ENCODE measurements around the gene GOLGA3. TPM values are rescaled to one million over a fixed set of nuclear protein-coding genes. Genes with fewer than 3 reads are reported as not detected.
"Not testable (repeated sequence)": the region's sequence is repeated elsewhere in the genome, so short reads cannot be mapped to it uniquely, and the experiment has no call there.

GOLGA3 gene
- total RNA-seq, 1 donor = 104 TPM

DNA sequence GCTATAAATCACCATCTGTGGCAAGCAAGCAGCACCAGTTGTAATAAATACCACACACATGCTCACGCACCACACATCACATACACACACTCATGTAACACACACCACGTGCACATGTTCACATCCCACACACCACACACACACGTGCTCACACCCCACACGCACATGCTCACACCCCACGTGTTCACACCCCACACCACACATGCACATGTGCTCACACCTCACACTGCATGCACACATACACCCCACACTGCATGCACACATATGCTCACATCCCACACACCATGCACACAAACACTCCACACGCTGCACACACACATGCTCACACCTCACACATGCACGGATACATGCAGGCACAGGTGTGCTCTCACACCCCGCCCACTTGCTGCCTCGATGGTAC lies 44.1 kb downstream of the GOLGA3 start:
- TF ChIP-seq, protein P1, sequence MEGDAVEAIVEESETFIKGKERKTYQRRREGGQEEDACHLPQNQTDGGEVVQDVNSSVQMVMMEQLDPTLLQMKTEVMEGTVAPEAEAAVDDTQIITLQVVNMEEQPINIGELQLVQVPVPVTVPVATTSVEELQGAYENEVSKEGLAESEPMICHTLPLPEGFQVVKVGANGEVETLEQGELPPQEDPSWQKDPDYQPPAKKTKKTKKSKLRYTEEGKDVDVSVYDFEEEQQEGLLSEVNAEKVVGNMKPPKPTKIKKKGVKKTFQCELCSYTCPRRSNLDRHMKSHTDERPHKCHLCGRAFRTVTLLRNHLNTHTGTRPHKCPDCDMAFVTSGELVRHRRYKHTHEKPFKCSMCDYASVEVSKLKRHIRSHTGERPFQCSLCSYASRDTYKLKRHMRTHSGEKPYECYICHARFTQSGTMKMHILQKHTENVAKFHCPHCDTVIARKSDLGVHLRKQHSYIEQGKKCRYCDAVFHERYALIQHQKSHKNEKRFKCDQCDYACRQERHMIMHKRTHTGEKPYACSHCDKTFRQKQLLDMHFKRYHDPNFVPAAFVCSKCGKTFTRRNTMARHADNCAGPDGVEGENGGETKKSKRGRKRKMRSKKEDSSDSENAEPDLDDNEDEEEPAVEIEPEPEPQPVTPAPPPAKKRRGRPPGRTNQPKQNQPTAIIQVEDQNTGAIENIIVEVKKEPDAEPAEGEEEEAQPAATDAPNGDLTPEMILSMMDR (IDR thresholded peaks at IDR 0.05; ENCODE audit: insufficient read depth, low read length) = no peak
- no peak for DNase-seq (ENCODE audit: low read depth)
- no peak overlapping the region for H3K4me3 ChIP-seq (ENCODE audit: low read depth, low read length)

DNA sequence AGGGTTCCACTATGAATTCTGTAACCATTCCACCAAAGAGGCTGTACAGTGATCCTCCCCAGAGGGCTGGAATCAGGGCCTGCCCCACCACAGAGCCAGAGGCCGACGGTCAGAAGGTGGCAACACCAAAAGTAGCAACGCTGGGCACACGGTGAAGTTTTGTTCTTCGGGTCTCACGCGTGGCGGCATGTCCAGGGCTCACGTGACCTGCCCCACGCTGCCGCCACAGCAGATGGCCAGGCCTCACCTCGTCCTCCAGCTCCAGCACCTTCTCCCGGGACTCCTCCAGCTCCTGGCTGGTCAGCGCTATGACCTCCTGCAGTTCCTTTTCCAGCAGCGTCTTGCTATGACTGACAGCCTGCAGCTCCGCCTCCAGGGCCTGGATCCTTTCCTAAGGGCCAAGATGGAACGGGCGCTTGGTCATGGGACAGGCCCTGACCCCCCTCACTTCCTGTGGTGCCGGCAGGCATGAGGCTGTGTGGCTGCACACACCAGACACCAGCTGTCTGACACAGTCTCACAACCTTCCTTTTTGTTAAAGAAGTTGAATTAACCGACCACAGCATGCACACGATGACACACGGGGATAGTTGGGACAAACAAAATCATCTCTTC lies 44.6 kb downstream of the GOLGA3 start:
- TF ChIP-seq, protein P1 (IDR thresholded peaks at IDR 0.05; ENCODE audit: insufficient read depth, low read length) = no peak
- DNase-seq (ENCODE audit: low read depth) = no peak
- H3K4me3 ChIP-seq (ENCODE audit: low read depth, low read length) = no peak overlapping the region

DNA sequence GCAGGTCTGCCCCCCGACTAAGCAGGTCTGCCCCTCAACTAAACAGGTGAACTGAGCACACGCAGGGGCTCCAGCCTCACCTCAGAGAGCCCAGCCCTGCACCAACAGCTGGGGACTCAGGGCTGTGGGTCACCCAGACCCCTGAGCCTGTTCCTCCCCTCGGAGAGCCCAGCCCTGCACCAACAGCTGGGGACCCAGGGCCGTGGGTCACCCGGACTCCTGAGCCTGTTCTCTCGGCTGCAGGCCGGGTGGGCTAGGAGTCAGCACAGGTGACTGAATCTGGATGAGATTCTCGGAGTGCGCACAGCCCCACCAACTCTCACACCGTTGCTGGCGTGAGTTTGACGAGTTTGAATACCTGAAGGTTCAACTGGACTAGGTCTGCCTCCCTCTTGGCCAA lies 46.7 kb downstream of the GOLGA3 start:
- DNase-seq (ENCODE audit: low read depth) = no peak
- H3K4me3 ChIP-seq (ENCODE audit: low read depth, low read length) = no peak overlapping the region
- TF ChIP-seq, protein P1 (IDR thresholded peaks at IDR 0.05; ENCODE audit: insufficient read depth, low read length) = no peak

DNA sequence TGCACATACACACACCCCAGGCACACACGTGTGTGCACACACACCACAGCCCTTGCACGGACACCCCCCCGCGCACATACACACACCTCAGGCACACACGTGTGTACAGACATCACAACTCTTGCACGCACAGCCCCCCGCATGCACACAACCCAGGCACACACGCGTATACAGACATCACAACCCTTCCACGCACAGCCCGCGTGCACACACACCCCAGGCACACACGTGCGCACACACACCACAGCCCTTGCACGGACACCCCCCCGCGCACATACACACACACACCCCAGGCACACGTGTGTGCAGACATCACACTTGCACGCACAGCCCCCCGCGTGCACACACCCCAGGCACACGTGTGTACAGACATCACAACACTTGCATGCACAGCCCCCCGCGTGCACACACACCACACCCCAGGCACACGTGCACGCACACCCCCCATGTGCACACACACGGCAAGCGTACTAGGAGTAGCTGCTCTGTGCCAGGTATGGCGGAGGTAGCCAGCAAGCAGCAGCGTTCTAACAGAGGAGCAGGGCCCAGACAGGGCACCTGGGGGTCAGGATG lies 48.8 kb downstream of the GOLGA3 start:
- TF ChIP-seq, protein P1 (IDR thresholded peaks at IDR 0.05; ENCODE audit: insufficient read depth, low read length) = no peak
- H3K4me3 ChIP-seq (ENCODE audit: low read depth, low read length) = no peak overlapping the region
- DNase-seq (ENCODE audit: low read depth) = no peak

DNA sequence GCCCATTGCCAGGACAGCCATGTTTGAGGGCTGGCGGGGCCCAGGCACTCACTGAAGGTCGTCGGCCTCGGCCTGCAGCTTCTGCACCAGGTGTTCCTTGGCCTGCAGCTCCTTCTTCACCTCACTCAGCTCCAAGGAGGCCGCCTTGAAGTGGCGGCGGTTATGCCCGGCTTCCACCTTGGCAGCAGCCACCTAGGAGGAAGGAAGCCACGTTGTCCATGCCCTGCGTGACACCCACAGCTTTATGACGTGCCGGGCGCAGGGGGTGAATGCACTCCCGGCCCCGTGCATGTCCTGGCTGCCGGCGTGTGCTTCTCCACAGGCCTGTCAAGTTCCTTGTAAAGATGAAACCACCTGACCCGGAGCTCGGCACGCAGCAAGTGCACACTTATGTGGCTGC lies 51.1 kb downstream of the GOLGA3 start:
- no peak for DNase-seq (ENCODE audit: low read depth)
- no peak overlapping the region for H3K4me3 ChIP-seq (ENCODE audit: low read depth, low read length)
- TF ChIP-seq, protein P1 (IDR thresholded peaks at IDR 0.05; ENCODE audit: insufficient read depth, low read length) = no peak

DNA sequence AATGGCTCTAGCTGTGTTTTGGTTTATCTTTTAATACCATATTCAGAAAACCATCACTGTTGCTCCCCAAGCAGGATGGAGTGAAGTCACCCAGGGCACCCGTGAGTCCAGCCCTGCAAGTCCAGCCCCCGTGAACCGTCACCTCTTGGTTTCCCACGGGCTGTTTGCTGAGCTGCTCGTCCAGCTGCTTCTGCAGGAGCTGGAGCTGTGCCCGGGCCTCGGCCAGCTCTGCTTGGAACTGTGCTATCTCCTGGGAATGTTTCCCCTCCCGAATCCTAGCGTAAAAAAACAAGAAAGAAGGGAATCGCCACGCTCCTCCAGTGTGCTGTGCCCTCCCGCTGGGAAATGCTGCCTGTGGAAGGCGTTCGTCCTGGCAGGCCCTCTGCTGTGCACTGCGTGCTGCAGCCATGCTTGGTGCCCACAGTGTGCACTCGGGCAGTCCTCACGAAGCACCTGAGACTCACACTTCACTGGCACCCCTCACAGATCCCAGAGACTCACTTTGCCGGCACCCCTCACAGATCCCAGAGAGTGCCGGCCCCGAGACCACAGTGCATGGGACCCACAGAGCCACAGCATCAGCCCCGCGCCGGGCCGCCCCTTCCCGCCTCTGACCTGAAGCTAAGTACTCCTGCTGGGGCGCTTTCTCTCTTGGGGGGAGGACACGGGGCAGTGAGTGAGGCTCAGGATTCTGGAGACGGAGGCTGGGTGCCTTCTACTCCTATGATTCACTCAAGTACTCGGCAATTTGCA lies 51.7 kb downstream of the GOLGA3 start:
- no peak overlapping the region for H3K4me3 ChIP-seq (ENCODE audit: low read depth, low read length)
- DNase-seq (ENCODE audit: low read depth) = peak; percentile 61
- TF ChIP-seq, protein P1 (IDR thresholded peaks at IDR 0.05; ENCODE audit: insufficient read depth, low read length) = no peak

DNA sequence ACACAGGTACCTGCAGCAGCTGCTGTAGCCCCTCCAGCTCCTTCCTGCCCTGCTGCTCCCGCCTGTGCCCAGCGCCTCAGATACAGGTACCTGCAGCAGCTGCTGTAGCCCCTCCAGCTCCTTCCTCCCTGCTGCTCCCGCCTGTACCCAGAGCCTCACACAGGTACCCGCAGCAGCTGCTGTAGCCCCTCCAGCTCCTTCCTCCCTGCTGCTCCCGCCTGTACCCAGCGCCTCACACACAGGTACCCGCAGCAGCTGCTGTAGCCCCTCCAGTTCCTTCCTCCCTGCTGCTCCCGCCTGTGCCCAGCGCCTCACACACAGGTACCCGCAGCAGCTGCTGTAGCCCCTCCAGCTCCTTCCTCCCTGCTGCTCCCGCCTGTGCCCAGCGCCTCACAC lies 52.4 kb downstream of the GOLGA3 start:
- not testable (repeated sequence) for H3K4me3 ChIP-seq (ENCODE audit: low read depth, low read length); DNase-seq (ENCODE audit: low read depth)

Measured in fibroblast of the aortic adventitia (primary cell).